ENCODE results near the gene RBMS3.
"Not testable (repeated sequence)": the region's sequence is repeated elsewhere in the genome, so short reads cannot be mapped to it uniquely, and the experiment has no call there.

The RBMS3 gene

DNA sequence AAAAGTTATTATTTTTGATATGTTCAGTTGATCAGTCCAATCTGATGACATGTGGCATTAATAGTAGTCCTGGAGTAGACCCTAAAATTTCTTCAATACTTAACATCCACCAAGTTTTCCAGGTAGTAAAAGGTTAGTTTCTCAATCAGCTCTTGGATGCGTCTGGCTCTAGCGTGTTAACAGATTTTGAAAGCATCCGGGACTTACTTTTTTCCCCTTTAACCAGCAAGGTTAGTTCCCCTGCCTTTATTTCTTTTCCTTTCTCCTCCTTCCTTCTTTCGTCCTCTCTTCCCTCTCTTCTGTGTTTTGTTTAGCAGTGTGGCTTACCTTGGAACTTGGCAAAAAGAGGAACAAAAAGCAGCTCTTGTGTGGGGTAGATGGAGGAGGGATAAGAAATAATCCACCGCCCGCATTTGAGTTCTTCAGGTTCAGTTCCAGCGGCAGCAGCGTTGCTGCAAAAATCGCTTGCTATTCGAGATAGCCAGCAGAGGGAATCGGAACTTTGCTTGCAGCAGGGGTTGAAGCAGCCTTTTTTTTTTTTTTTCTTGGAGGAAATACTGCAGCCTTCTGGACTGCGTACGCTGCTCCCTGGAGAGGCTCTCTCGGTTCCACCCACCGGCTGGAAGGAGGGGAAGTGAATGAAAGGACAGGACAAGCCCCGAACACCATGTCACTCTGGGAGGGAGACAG is at the start of gene RBMS3:
Gene RBMS3 (plus strand): TSS at position 668 of the 690 bp plus-strand sequence.
- peak; percentile 75 to 81 for DNase-seq

DNA sequence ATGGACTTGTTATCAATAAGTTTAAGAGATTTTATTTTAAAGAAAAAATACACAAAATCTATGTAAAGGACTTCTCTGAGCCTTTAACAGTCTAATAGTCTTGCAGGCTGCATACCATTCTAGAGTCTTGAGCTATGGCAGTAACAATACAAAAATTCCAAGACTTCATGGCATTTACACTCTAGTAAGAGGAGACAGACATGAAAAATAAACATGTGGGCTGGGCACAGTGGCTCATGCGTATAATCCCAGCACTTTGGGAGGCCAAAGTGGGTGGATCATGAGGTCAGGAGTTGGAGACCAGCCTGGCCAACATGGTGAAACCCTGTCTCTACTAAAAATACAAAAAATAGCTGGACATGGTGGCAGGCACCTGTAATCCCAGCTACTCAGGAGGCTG is 47.7 kb upstream of the RBMS3 start:
- DNase-seq, result not testable (repeated sequence)

DNA sequence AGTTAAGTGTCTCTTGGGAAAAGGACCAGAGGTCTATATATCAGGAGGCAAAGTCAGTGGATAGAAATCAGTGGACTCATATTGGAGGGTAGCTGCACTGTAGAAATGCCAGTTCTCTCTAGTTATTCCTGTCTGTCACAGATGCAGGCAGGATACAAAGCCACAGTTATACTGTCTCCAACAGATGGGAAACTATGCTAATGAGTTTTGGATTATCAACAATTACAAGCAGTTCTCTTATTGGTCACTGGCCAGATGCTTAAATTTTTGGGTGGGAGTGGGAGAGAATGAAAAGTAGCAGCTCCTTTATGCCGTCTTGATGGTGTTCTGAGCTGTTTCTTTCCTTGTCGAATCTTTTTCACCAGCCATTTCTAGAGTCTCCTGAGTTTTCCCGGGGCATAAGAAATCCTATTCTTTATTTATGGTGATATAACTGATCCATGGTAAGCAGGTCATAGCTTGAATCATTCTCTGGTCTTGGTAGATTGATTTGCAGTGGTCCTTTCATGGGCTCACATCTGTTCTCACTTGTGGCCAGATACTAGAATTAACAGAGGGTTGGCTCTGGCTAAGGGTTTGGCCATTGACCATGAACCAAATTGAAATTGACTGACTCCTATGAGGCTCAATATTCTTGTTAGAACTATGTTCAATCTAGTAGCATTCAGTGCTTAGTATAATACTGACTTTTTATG is 44.6 kb upstream of the RBMS3 start:
- DNase-seq, result no peak

DNA sequence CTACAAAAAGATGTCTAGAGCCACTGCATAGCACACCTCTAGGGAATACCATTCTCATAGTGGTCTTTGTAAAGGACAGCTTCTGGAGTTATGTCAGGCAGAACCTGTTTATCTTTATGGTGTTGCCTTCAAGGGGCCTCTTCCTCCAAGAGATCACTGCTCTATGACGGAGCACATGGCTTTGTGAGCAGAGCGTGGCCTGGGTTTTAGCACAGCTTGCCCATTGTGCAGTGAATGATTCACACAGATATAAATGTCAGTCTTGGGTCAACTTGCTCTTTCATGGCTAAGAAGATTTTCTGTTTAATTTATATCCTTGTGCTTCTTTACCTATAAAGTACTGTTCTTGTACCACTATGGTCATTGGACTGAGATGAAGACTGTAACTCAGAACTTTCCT is 41.5 kb upstream of the RBMS3 start:
- no peak for DNase-seq

DNA sequence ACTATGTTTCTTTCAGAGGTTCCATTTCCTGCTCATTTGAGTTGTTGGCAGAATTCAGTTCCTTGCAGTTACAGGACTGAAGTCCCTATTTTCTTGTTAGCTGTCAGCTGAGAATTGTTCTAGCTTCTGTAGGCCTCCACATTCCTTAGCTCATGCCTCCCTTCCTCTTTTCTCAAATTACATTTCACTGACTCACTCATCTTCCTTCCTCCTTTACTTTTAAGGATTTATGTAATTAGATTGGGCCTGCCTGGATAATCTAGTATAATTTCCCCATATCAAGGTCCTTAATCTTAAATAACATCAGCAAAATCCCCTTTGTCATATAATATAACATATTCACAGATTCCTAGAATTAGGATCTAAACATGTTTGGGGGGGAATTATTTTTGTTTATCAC is 40.6 kb upstream of the RBMS3 start:
- DNase-seq, result peak; percentile 87

DNA sequence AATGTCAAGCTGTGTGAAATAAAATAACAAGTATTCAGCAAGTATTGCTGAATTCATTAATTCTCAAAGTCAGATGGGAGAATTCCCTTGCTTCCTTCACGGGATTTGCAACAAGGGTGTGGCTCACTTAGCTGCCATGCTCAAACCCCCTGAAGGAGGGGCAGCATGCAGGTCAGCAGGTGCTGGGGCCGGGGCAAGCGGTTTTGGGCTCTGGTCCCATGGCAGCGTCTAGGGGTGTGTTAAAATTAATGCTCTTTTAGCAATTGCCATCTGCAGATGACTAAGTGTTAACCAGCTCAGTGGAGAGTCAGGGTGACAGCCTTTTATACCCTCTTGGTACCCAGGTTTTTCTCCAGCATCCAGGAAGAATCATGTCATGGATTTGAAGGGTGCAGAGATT is 40.0 kb upstream of the RBMS3 start:
- no peak for DNase-seq

DNA sequence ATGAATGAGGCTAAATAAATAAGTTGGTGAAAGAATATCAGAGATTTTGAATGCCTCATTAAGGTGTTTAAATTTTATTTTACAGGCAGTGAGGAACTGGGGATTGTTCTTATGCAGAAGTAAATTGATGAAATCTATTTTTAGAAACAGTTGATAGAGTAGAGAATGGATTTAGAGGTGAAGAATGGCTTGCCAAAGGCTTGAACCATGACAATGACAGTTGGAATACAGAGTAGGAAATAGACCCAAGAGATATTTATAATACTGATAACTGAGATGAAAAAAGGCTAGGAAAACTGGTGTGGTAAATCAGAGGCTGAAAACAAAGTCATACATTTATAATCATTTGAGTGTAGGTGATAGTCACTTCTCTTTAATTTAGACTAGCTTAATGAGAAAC is 39.0 kb upstream of the RBMS3 start:
- no peak for DNase-seq

DNA sequence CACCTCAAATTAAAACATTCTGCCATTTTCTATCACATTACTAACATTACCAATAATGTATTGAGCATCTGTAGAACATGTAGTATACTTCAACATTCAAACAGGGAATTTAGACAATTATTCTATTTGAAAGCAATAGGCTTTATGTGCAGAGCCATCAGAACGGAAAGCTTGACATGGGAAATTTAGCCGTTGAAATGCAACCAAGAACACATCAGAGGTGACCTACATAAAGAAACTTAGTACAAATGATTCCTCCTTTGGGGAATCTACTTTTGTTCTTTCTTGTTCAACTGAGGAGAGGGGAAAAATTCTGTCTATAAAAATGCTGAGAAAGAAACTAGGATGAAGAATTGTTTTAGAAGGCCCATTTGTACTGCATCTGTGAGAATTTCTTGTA is 38.6 kb upstream of the RBMS3 start:
- no peak for DNase-seq

DNA sequence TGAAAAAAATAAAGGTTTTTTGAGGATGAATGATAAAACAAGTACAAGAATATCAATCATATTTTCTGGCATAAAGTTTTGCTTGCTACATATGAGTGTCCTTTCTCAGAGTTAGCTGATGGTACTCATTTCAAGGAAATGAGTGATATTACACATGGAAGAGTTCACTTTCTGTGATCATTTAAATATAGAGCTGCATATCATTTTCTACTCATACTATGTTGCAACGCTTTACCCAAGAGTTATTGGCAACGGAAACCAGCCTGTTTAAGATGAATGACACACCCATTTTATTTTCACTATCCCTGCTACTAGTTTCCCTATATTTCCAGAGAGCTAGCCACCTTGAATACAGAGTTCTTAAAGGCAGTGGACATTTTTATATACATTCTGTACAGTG is 35.4 kb upstream of the RBMS3 start:
- DNase-seq, result no peak

DNA sequence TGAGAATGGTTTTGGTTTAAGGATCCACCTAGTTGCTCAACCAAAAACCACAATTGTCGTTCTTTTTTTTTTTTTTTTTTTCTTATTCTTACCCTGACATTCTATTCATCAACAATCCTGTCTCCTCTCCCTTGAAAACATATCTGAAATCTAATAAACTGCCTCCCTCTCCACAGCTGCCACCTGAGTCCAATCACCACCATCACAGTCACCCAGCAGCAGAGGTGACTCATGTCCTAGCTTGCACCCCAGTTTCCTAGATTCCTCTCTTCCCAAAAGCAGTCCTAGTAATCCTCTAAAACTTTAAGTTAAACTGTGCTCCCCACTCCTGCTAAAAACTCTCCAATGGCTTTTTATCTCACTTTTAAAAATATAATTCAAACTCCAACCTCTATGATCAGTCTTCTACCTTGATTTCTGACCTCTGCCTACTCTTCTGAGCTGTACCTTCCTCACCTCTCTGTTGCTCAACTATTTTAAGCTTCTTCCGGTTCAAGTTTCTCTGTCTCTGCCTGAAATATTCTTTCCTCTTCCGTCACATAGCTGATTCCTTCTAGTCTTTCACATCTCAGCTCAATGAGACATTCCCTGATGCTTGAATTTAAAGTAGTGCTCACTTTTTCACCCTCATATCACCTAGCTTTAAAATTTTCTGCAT is 33.7 kb upstream of the RBMS3 start:
- no peak for DNase-seq

DNA sequence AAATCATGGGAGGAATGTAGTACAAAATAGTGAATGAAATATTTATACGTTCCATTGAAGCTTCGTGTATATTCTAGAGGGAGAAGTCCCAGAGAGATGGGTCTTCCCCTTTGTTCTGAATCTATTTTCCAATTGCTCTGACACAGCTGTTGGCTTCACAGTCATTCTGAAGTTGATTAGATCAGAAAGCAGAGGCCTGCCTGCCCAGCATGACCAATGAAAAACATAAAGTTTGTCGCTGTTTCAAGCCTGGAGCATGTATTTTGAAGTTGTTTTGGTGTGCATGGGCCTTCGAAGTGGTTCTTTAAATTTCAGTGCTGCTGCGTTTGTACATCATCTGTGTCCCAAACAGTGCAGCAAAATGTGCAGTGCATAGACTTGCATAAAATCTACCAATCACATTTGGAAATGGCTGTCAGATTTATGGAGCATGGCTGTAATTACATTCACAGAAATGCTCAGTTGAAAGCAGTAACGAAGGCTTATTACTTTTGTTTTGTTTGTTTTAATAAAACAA is 31.0 kb upstream of the RBMS3 start:
- DNase-seq, result no peak

DNA sequence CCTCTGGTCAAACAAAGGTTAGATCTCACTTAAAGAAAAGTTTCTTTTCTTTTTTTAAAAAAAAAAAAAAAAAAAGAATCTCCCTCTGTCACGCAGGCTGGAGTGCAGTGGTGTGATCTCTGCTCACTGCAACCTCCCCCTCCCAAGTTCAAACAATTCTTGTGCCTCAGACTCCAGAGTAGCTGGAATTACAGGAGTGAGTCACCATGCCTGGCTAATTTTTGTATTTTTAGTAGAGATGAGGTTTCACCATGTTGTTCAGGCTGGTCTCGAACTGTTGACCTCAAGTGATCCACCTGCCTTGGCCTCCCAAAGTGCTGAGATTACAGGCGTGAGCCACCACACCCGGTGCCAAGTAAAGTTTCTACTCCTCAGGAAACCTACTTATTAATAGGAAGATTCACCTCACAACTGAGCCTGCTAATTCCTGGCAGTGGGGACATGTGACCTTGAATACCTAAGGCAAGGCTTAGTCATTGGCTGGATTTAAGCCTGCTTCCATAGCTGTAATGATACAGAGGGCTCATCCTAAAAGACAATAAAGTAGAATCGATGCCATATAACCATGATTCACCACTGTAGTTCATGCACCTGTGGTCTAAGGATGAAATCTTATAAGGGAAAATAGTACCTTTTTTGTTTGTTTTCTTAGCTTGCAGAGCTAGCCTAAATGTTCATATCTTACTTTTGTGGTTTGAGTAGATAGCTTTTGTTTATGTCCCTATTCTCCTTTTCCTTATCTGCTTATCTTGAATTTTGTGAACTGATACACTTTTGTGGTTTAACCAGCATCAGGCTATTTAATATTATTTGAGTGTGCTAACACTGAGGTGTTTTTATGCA is 24.8 kb upstream of the RBMS3 start:
- no peak for DNase-seq

DNA sequence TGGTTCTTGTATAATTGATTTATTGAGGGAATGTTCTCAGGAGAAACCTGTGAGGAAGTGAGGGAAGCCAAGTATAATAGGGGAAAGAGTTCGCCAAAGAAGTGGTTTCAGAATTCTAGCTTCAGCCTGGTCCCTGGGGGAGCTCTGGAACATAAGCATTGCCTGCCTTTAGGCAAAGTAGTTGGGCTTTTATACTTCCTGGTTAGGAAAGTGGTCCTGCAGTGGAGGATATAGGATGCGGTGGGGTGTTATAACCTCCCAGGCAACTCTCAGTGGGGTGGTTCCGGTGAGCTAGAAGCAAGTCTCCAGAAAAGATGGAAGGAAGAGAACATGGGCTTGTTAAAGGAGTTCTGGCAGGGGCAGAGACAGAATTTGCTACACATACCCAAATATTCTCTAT is 22.7 kb upstream of the RBMS3 start:
- no peak for DNase-seq

DNA sequence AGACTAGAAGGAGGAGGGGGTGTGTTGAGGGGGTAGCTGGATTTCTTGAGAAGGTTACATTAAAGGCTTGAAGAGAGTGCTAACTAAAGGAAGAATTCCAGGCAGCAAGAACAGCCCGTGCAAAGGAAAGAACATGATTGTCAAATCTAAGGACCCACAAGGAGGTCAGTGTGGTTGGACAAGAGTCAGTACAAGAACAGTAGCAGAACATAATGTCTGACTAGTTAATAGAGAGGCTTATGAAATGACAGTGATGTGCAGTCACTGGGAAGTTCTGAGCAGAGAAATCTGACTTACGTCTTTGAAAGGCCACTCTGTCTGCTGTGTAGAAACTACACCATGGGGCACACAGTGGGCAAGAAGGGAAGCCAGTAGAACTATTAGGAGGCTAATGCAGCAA is 19.8 kb upstream of the RBMS3 start:
- DNase-seq, result no peak

DNA sequence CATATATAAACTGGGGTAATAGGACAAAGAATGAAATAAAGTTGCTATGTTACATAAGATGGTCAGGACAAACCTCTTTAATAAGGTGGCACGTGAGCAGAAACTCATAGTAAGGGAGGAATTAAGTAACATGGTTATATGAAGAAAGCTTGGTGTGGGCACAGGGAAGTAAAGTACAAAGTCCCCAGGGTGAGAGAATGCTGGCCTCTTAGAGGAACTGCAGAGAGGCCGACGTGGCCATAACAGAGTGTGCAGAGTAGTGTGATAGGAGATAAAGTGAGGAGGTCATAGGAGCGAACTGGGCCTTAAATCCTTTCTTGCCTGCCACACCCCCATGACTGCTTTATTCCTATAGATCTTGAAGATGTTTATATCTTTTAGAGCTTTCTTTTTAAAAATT is 17.4 kb upstream of the RBMS3 start:
- no peak for DNase-seq

DNA sequence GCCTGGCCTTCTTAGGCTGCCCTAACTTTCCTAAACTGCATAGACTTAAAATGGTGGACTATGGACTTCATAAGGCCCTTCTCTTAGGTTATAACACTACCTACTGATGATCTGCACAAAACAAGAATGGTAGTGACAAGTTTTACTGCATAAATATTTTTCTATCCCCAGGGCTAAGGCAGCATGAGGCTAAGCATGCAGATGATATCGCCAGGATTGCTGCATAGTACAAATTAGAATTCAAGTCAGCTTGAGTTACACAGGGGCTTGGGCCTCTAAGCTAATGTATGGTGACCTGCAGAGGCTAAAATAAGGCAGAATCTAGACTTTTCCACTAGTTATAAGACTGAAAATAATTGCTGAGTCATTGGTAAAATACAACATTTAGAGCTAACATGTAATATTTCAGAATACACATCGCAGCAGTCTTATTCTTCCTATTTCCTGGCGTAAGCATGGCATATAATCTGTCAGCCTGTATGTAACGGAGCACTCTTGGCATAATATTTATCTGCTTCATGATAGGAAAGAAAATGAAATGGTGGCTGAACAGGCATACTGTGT is 15.3 kb upstream of the RBMS3 start:
- no peak for DNase-seq

DNA sequence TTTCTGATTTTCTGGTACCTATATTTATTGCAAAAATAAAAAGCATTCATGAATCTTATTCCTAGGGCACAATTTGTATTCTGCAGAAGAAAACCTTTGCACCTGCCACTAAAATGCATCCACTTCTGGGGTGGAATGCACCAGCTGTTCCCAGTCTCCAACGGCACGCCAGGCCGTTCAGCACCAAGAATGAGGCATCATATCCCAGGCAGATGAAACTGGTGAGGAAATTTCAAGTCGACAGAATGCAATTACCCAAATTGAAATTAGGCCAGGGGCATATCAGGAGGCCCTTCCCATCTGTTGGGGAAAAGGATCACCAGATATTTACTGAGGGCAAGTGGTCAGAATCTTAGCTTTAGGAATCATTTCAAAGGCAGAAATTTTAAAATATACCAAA is 13.6 kb upstream of the RBMS3 start:
- DNase-seq, result no peak

DNA sequence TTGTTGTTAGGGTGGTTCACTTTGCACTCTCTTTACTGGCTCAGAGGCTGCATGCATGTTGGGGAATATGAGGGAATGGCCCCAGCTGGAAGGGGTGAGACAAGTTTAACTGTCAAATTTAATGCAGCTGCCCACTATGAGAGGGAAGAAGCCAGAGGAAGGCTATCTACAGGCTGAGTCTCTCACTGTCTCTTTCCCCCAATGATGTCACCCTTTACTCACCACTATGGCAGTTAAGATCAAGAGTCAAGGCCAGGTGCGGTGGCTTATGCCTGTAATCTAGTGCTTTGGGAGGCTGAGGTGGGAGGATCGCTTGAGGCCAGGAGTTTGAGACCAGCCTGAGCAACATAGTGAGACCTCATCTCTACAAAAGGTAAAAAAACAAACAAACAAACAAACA is 12.2 kb upstream of the RBMS3 start:
- no peak for DNase-seq

DNA sequence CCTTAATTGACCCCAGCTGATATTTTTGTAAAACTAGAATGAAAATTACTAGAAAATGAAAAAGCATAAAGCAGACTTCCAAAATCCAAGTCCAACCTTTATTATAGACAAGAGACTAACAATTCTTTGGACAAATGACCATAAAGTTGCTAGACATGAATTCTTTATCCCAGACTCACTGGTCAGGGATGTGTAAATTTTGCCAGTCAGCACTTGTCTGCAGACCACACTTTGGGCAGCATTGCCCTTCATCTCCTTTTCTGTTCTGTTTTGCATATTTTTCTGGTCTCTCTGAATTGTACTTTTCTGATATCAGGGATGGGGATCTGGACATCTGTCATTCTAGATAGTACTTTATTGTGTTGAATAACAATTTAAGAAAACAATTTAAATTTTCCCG is 10.1 kb upstream of the RBMS3 start:
- no peak for DNase-seq

DNA sequence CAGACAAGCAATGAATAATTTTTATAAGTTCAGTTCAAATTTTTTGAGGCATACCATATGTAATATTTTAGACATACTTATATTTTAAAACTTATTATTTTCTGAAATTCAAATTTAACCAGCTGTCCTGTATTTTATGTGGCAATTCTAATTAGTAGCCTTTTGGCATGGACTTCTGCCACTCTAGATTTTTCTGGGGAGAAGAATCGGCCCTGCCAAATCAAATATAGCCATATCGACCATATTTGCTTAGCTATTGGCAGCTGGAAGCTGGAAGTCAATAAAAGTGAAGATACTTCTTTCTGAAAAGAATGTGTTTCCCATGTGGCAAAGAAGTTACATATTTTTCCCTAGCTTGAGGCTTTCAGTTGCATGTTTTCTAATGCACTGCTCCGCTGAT is 9.4 kb upstream of the RBMS3 start:
- DNase-seq, result no peak

DNA sequence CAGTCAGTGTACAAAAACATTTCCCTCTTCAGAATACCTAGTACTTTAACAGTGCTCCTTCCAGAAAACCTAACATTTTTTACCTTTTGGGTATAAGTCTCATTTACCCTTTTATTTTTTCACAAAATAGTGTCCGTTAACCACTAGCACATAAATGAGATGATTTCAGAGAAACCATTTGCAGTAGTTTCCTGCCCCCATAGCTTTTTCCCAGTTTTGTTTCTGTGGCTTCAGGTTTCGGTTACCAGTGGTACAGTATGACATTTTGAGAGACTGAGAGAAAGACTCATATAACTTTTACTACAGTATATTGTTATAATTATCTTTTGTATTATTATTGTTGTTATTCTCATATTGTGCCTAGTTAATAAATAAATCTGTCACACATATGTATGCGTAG is 6.2 kb upstream of the RBMS3 start:
- DNase-seq, result no peak

DNA sequence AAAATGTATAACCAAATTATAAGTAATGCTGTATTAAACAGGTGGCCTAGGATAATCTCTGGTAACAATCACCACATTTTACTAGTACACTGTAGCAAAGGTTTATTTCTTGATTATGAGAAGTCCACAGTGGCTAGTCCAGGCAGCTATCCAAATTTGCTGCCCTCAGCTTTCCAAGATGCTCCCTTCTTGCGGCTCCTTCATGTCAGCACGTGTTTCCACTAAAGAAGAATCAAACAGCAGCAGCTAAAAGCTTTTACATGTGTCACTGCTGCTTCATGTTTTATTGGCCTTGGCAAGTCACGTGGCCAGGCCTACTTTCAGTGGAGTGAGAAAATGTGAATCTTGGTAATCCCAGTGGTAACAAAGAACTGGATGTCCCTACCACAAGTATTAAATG is 5.6 kb upstream of the RBMS3 start:
- no peak for DNase-seq

DNA sequence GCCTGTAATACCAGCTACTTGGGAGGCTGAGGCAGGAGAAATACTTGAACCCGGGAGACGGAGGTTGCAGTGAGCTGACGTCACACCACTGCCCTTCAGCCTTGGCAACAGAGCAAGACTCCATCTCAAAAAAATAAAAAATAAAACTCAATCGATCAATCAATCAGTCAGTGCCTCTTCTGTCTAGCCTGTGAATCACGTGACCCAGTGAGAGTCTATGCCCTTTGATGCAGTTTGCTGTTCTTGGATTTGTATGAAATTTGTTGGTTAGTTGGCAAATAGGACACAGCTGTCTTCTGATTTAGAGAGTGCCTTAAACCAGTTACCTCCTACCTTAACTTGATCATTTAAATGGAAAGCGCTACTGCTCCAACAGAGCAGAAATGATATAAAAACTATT is 3.6 kb upstream of the RBMS3 start:
- DNase-seq, result no peak

Measured in Kasumi-1 (cell line).